Peyer's patch (tissue), 4 donors: ENCODE data around the gene LRRC63.

Experiments used
- POLR2A ChIP-seq, 2 donors: fragments of 450-650 bp; IDR thresholded peaks; one replicate each; pipeline ENCODE4 v1.5.1; 2017; ENCODE audit warnings: antibody characterized with exemption in 2 of 2, mild to moderate bottlenecking in 2 of 2, moderate library complexity in 2 of 2
- TF ChIP-seq, protein P1 (sequence below), 6 experiments: fragments of 450-650 bp in 4 of 6; fragments of 200-600 bp in 2 of 6; sonication (generic) in 1 of 6; IDR thresholded peaks; one replicate each; pipeline ENCODE4 v1.5.1; 2017 to 2019; ENCODE audit warnings: antibody characterized with exemption in 6 of 6, mild to moderate bottlenecking in 3 of 6, moderate library complexity in 1 of 6

GRCh38 chr13:46293436-46293835 is 81.7 kb downstream of the LRRC63 start:
- no peak for TF ChIP-seq POLR2A (IDR thresholded peaks at IDR 0.05)
- TF ChIP-seq, protein P1, sequence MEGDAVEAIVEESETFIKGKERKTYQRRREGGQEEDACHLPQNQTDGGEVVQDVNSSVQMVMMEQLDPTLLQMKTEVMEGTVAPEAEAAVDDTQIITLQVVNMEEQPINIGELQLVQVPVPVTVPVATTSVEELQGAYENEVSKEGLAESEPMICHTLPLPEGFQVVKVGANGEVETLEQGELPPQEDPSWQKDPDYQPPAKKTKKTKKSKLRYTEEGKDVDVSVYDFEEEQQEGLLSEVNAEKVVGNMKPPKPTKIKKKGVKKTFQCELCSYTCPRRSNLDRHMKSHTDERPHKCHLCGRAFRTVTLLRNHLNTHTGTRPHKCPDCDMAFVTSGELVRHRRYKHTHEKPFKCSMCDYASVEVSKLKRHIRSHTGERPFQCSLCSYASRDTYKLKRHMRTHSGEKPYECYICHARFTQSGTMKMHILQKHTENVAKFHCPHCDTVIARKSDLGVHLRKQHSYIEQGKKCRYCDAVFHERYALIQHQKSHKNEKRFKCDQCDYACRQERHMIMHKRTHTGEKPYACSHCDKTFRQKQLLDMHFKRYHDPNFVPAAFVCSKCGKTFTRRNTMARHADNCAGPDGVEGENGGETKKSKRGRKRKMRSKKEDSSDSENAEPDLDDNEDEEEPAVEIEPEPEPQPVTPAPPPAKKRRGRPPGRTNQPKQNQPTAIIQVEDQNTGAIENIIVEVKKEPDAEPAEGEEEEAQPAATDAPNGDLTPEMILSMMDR (IDR thresholded peaks at IDR 0.05) = no peak
